GM18505 (cell line): ENCODE data around the gene SIAH1.
"Not testable (repeated sequence)": the region's sequence is repeated elsewhere in the genome, so short reads cannot be mapped to it uniquely, and the experiment has no call there.

Experiments used
- ATAC-seq: cut with Tn5 transposase; IDR thresholded peaks from one replicate; pipeline ENCODE4 v1.9.1; 2021; ENCODE audit not compliant: unreplicated experiment
- POLR2A ChIP-seq: IDR thresholded peaks from 4 replicates; pipeline ENCODE4 v1.6.1; 2011; ENCODE audit warnings: borderline replicate concordance; ENCODE audit not compliant: insufficient read depth, insufficient read length; ENCODE audit errors: extremely low read depth

SIAH1 gene

GRCh38 chr16:48385253-48386150 is at the start of gene SIAH1:
SIAH1 (minus strand) TSS chr16:48385413; CDS start chr16:48362428, 22,985 bp downstream.
- TF ChIP-seq POLR2A = peak; percentile 91
- peak; percentile 73 for ATAC-seq

- no peak for TF ChIP-seq POLR2A
- no peak for ATAC-seq
Observed at GRCh38 chr16:48434653-48435317, 49.6 kb upstream of the SIAH1 start.

GRCh38 chr16:48433850-48434530 is 48.8 kb upstream of the SIAH1 start:
- TF ChIP-seq POLR2A = no peak
- ATAC-seq = no peak

GRCh38 chr16:48433116-48433849 is 48.1 kb upstream of the SIAH1 start:
- TF ChIP-seq POLR2A = no peak
- no peak for ATAC-seq

- no peak for TF ChIP-seq POLR2A
- peak; percentile 82 for ATAC-seq
Observed at GRCh38 chr16:48432136-48432535, 46.9 kb upstream of the SIAH1 start.

- no peak for TF ChIP-seq POLR2A
- no peak for ATAC-seq
Observed at GRCh38 chr16:48430890-48431289, 45.7 kb upstream of the SIAH1 start.

- no peak for ATAC-seq
- TF ChIP-seq POLR2A = no peak
Observed at GRCh38 chr16:48426244-48427141, 41.3 kb upstream of the SIAH1 start.

GRCh38 chr16:48422537-48422936 is 37.3 kb upstream of the SIAH1 start:
- no peak for TF ChIP-seq POLR2A
- ATAC-seq = no peak

GRCh38 chr16:48421741-48422140 is 36.5 kb upstream of the SIAH1 start:
- ATAC-seq = no peak
- no peak for TF ChIP-seq POLR2A

GRCh38 chr16:48420437-48420836 is 35.2 kb upstream of the SIAH1 start:
- no peak for ATAC-seq
- no peak for TF ChIP-seq POLR2A

- not testable (repeated sequence) for ATAC-seq
Observed at GRCh38 chr16:48416617-48417016, 31.4 kb upstream of the SIAH1 start.

GRCh38 chr16:48413272-48413671 is 28.1 kb upstream of the SIAH1 start:
- TF ChIP-seq POLR2A = no peak
- ATAC-seq = no peak
